ENCODE measurements around the gene EPHB2. TPM values are rescaled to one million over a fixed set of nuclear protein-coding genes. Genes with fewer than 3 reads are reported as not detected.

The EPHB2 gene
- total and polyA plus RNA-seq, 11 donors = 0.11 to 6.3 (median 0.70) TPM

DNA sequence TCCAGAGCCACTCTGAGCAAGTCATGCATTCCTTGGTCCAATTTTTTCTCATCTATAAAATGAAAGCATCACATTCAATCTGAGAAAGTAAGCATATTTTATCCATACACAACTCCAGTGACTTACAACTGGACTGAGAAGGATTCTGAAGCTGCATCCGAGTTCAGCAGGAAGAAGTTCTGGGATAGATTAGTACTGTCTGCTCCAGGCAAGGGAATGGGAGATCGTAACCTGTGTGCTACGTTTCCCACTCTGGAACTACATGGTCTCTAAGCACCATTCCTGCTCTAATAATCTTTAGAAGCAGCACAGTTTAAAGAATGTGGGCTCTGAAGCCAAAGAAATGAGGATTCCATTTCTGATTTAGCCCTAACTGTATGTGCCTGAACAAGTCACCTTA lies 182.7 kb downstream of the EPHB2 start:
- Histone ChIP-seq H3K36me3 (peaks cover 0 to 5% (median 0%) of the 10 kb centered on the region in 9 donors), H3K4me3 (no peak overlapping the region), H3K9me3 (no peaks in the 10 kb centered on the region), H3K27ac (no peak overlapping the region), H3K27me3 (peaks cover 0 to 10% (median 0%) of the 10 kb centered on the region in 9 donors), H3K4me1 (no peaks in the 10 kb centered on the region)
- TF ChIP-seq, protein P1, sequence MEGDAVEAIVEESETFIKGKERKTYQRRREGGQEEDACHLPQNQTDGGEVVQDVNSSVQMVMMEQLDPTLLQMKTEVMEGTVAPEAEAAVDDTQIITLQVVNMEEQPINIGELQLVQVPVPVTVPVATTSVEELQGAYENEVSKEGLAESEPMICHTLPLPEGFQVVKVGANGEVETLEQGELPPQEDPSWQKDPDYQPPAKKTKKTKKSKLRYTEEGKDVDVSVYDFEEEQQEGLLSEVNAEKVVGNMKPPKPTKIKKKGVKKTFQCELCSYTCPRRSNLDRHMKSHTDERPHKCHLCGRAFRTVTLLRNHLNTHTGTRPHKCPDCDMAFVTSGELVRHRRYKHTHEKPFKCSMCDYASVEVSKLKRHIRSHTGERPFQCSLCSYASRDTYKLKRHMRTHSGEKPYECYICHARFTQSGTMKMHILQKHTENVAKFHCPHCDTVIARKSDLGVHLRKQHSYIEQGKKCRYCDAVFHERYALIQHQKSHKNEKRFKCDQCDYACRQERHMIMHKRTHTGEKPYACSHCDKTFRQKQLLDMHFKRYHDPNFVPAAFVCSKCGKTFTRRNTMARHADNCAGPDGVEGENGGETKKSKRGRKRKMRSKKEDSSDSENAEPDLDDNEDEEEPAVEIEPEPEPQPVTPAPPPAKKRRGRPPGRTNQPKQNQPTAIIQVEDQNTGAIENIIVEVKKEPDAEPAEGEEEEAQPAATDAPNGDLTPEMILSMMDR (IDR thresholded peaks at IDR 0.05) = no peak
- TF ChIP-seq POLR2A (IDR thresholded peaks at IDR 0.05) = no peak
- WGBS, 4 donors = 60 to 78% (median 73%) methylated on average over 3 of the region's 3 CpGs
- no peak for ATAC-seq
- DNase-seq = no peak
- intact Hi-C loops (cut with DNase I) = loop anchor here in 1 of 10 donors (5.0 kb wide), 1 partner anchor 191 kb away; no protein-coding TSS in a partner anchor

- no peaks in the 10 kb centered on the region for H3K4me1 ChIP-seq
- H3K27ac ChIP-seq = no peak overlapping the region
- peaks cover 0 to 5% (median 0%) of the 10 kb centered on the region in 9 donors for H3K36me3 ChIP-seq
- no peaks in the 10 kb centered on the region for H3K9me3 ChIP-seq
- DNase-seq (no peak), ATAC-seq (peak in 1 of 4 donors; percentile 32)
- TF ChIP-seq, protein P1 (IDR thresholded peaks at IDR 0.05) = no peak
- TF ChIP-seq POLR2A (IDR thresholded peaks at IDR 0.05) = no peak
- peaks cover 0 to under 1% (median 0%) of the 10 kb centered on the region in 9 donors for H3K27me3 ChIP-seq
- intact Hi-C loops (cut with DNase I) = no loop called here
- no peak overlapping the region for H3K4me3 ChIP-seq
- 31 to 62% (median 42%) methylated on average over 2 to 9 of the region's 9 CpGs for WGBS, 4 donors
Observed at GRCh38 chr1:22895357-22895756, 184.7 kb downstream of the EPHB2 start.

GRCh38 chr1:22896184-22896583 lies 185.5 kb downstream of the EPHB2 start:
- no peak overlapping the region for H3K27ac ChIP-seq
- TF ChIP-seq, protein P1 (IDR thresholded peaks at IDR 0.05) = no peak
- no peak for TF ChIP-seq POLR2A (IDR thresholded peaks at IDR 0.05)
- H3K36me3 ChIP-seq = peaks cover 0 to 5% (median 0%) of the 10 kb centered on the region in 9 donors
- no peak for DNase-seq
- no peak overlapping the region for H3K4me3 ChIP-seq
- no peaks in the 10 kb centered on the region for H3K27me3 ChIP-seq
- no peaks in the 10 kb centered on the region for H3K4me1 ChIP-seq
- 83 to 94% (median 88%) methylated on average over 7 of the region's 7 CpGs for WGBS, 4 donors
- ATAC-seq = no peak
- no peaks in the 10 kb centered on the region for H3K9me3 ChIP-seq
- intact Hi-C loops (cut with DNase I) = no loop called here

DNA sequence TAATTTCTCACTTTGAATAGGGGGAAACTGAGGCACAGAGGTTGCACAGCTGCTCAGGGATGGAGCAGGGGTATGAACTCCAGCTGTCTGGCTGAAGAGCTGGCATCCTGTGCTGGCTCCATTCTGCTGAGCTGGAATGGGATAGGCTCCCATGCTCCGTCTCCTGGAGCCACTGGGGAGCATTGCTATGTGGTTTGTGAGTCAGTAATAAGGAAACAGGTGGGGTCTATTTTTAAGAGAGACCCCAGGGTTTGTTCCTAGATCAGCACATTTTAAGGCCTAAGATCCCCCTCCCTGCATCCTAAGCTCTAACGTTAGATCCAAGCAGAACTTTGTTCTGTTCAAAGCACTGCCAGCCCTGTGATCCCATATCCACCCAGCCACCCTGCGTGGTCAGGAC lies 189.8 kb downstream of the EPHB2 start:
- H3K36me3 ChIP-seq = no peaks in the 10 kb centered on the region
- TF ChIP-seq, protein P1 (IDR thresholded peaks at IDR 0.05) = no peak

More for the DNA sequence above, 189.8 kb downstream of the EPHB2 start:
- Histone ChIP-seq H3K27ac (no peak overlapping the region), H3K4me3 (no peak overlapping the region), H3K4me1 (no peaks in the 10 kb centered on the region), H3K9me3 (no peaks in the 10 kb centered on the region), H3K27me3 (no peaks in the 10 kb centered on the region)
- no peak for DNase-seq
- WGBS, 4 donors = 36 to 60% (median 49%) methylated on average over 3 of the region's 3 CpGs
- intact Hi-C loops (cut with DNase I) = no loop called here
- ATAC-seq = no peak
